HepG2 (cell line): ENCODE results near the gene MINDY2. TPM values are rescaled to one million over a fixed set of nuclear protein-coding genes. Genes with fewer than 3 reads are reported as not detected.
A peak's percentile ranks its signal among the peaks of the same experiment; 100 is the strongest.

Experiments used
- ATAC-seq: fragments of 200-7000 bp; cut with Tn5 transposase; 3 replicates; pipeline ENCODE4 v1.9.1; 2020; ENCODE audit warnings: mild to moderate bottlenecking, moderate library complexity
- BruUV-seq: library from RNA; stranded (reverse); fragments of 400-500 nt; replicated peaks from 2 replicates; lab custom pipeline; 2021; lab: Mats Ljungman, UMichigan
- CTCF ChIA-PET: fragments of 300-600 bp; formaldehyde crosslinking; extraction: SDS; loops from one replicate; lab custom pipeline; 2021; ENCODE audit warnings: low total read pairs, inconsistent platforms, low intra/inter-chr PET ratio; lab: Yijun Ruan, JAX
- POLR2A ChIA-PET: fragments of 350-600 bp; sonication (Branson Sonifier 250); formaldehyde crosslinking; loops from one replicate; lab custom pipeline; 2020; ENCODE audit warnings: antibody characterized with exemption, inconsistent platforms; lab: Yijun Ruan, JAX
- DNase-seq: peaks from one replicate; pipeline ENCODE4 v3.0.0-alpha.2; 2015; ENCODE audit warnings: low spot score
- FAIRE-seq: peaks from 3 replicates; lab custom pipeline; 2011; peaks lifted over from hg19 to GRCh38; lab: Jason Lieb, UNC
- H2AFZ ChIP-seq: one replicate; pipeline ENCODE4 v1.6.1; 2011; ENCODE audit warnings: low read length, inconsistent platforms
- H3K27ac ChIP-seq: fragments of 300-600 bp; 3 replicates; pipeline ENCODE4 v1.8.0; 2011; ENCODE audit warnings: mixed run types, mild to moderate bottlenecking, mixed read lengths, low read length, inconsistent platforms; ENCODE audit not compliant: insufficient read depth; ENCODE audit errors: extremely low read length
- H3K27me3 ChIP-seq, 2 experiments: fragments of 200-600 bp in 1 of 2; 2 replicates in 1 of 2; 3 replicates in 1 of 2; pipeline versions ENCODE4 v1.6.0 to v1.8.0; 2011; ENCODE audit warnings: low read length in 2 of 2, mild to moderate bottlenecking in 2 of 2, moderate library complexity in 2 of 2, inconsistent platforms in 1 of 2; ENCODE audit not compliant: insufficient read depth in 2 of 2, control insufficient read depth in 1 of 2
- H3K36me3 ChIP-seq, 2 experiments: fragments of 200-600 bp in 1 of 2; replicated peaks in 1 of 2; 2 replicates in 1 of 2; 3 replicates in 1 of 2; pipeline versions ENCODE4 v1.5.1 to v1.8.0; 2011; ENCODE audit warnings: low read length in 2 of 2, inconsistent platforms in 1 of 2; ENCODE audit not compliant: insufficient read depth in 2 of 2, control insufficient read depth in 1 of 2
- H3K4me1 ChIP-seq: 2 replicates; pipeline ENCODE4 v1.5.1; 2012; ENCODE audit warnings: low read length, inconsistent platforms; ENCODE audit not compliant: insufficient read depth
- H3K4me2 ChIP-seq: 2 replicates; pipeline ENCODE4 v1.6.0; 2011; ENCODE audit warnings: low read depth, low read length, inconsistent platforms
- H3K4me3 ChIP-seq, 3 experiments: fragments of 200-600 bp in 1 of 3; sonication (generic), shearing (Covaris generic) in 1 of 3; replicated peaks in 1 of 3; 2 replicates each; pipeline ENCODE4 v1.5.1; 2011 to 2016; ENCODE audit warnings: low read length in 3 of 3, inconsistent platforms in 2 of 3, low read depth in 2 of 3, mild to moderate bottlenecking in 2 of 3, control low read depth in 1 of 3, mixed read lengths in 1 of 3; ENCODE audit not compliant: insufficient read depth in 1 of 3
- H3K79me2 ChIP-seq: one replicate; pipeline ENCODE4 v1.6.1; 2011; ENCODE audit warnings: low read length, inconsistent platforms; ENCODE audit not compliant: insufficient read depth
- H3K9ac ChIP-seq: 2 replicates; pipeline ENCODE4 v1.6.0; 2011; ENCODE audit warnings: mild to moderate bottlenecking, low read depth, low read length, inconsistent platforms; ENCODE audit not compliant: insufficient read depth
- H3K9me3 ChIP-seq: 2 replicates; pipeline ENCODE4 v1.5.1; 2012; ENCODE audit warnings: mild to moderate bottlenecking, low read length
- H4K20me1 ChIP-seq: 2 replicates; pipeline ENCODE4 v1.6.0; 2011; ENCODE audit warnings: inconsistent platforms, mild to moderate bottlenecking, low read length, moderate library complexity; ENCODE audit not compliant: insufficient read depth
- ADNP ChIP-seq: sonication (generic); formaldehyde crosslinking; IDR thresholded peaks from 2 replicates; pipeline ENCODE4 v1.4.0; 2020; ENCODE audit warnings: missing genetic modification reagents
- EED ChIP-seq: sonication (generic); formaldehyde crosslinking; IDR thresholded peaks from 2 replicates; pipeline ENCODE4 v1.5.0; 2020; ENCODE audit warnings: mild to moderate bottlenecking, missing genetic modification reagents
- FOXO1 ChIP-seq: sonication (generic); formaldehyde crosslinking; IDR thresholded peaks from 2 replicates; pipeline ENCODE4 v1.4.0; 2020; ENCODE audit warnings: missing genetic modification reagents
- HDAC1 ChIP-seq: sonication (generic); formaldehyde crosslinking; IDR thresholded peaks from 2 replicates; pipeline ENCODE4 v1.5.1; 2020; ENCODE audit warnings: mild to moderate bottlenecking, missing genetic modification reagents
- SMC3 ChIP-seq: IDR thresholded peaks from 2 replicates; pipeline ENCODE4 v1.6.1; 2011; ENCODE audit warnings: low read length, improper control_type of control experiment
- STAG1 ChIP-seq: sonication (generic); formaldehyde crosslinking; IDR thresholded peaks from 2 replicates; pipeline ENCODE4 v1.4.0; 2020; ENCODE audit warnings: missing genetic modification reagents
- TEAD3 ChIP-seq: optimal IDR thresholded peaks from 2 replicates; pipeline ENCODE3; 2016; ENCODE audit warnings: borderline replicate concordance
- WGBS: methylation state at CpG from one replicate; pipeline ENCODE4 v1.1.6; 2017; ENCODE audit warnings: low lambda C conversion rate; 5-methylcytosine and 5-hydroxymethylcytosine counted together
- in situ Hi-C: cut with HindIII; loops from 2 replicates; pipeline ENCODE4 v1.10.0; 2017; ENCODE audit warnings: low pct_unique_long_range_greater_than_20kb; ENCODE audit not compliant: extremely low pct_ligation_motif_present
- intact Hi-C: fragments of 100-400 bp; cut with micrococcal nuclease; formaldehyde crosslinking; loops from one replicate; pipeline ENCODE4 v1.10.0; 2022; ENCODE audit not compliant: unreplicated experiment
- polyA plus RNA-seq, 8 experiments: library from polyadenylated mRNA; depleted of rRNA in 3 of 8; stranded (reverse) in 7 of 8; unstranded in 1 of 8; fragments of >200 nt; fragmentation: Illumina TruSeq in 4 of 8; extraction: Trizol in 4 of 8; gene quantifications; 2 replicates each; pipeline versions ENCODE4 v1.2.1 to v1.2.3, GENCODE V29; 2011 to 2016; ENCODE audit warnings: low read depth in 4 of 8, missing spikeins in 1 of 8, mixed read lengths in 1 of 8; ENCODE audit not compliant: insufficient read depth in 1 of 8
- total RNA-seq, 5 experiments: library from RNA; depleted of rRNA; stranded (reverse); fragments of >200 nt; fragmentation: Illumina TruSeq; extraction: Trizol; gene quantifications; 2 replicates each; pipeline ENCODE4 v1.2.3, GENCODE V29; 2016; ENCODE audit warnings: low read depth in 1 of 5
- TF ChIP-seq, protein P1 (sequence below): sonication (generic); formaldehyde crosslinking; IDR thresholded peaks from 2 replicates; pipeline ENCODE4 v1.8.1; 2023; ENCODE audit warnings: missing genetic modification reagents, mild to moderate bottlenecking, borderline replicate concordance
- TF ChIP-seq, protein P2 (sequence below): sonication (generic); formaldehyde crosslinking; IDR thresholded peaks from 2 replicates; pipeline ENCODE4 v1.5.0; 2020; ENCODE audit warnings: mild to moderate bottlenecking, missing genetic modification reagents
- TF ChIP-seq, protein P3 (sequence below): sonication (generic); formaldehyde crosslinking; IDR thresholded peaks from 2 replicates; pipeline ENCODE4 v1.5.0; 2020; ENCODE audit warnings: mild to moderate bottlenecking, missing genetic modification reagents, moderate library complexity
- TF ChIP-seq, protein P4 (sequence below): sonication (generic); formaldehyde crosslinking; IDR thresholded peaks from 2 replicates; pipeline ENCODE4 v1.5.1; 2020; ENCODE audit warnings: mild to moderate bottlenecking, missing genetic modification reagents, moderate library complexity

MINDY2 gene
- total and polyA plus RNA-seq, 2 of the 13 experiments (the other 11 are each of a cell fraction or from before 2014, with no cell fraction given), result 7.2 to 12.6 TPM

DNA sequence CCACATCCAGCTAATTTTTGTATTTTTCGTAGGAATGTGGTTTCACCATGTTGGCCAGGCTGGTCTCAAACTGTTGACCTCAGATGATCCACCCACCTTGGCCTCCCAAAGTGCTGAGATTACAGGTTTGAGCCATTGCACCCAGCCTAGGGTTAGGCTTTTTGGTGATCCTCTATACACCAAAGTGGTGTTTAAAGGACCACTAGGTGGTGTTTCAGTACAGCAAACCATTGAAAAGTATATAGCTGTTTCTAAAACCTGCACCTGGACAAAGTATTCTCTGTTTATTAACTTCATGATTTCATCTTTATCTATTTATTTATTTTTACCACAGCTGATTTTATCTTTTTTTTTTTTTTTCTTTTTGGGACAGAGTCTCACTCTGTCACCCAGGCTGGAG is 68.4 kb downstream of the MINDY2 start:
- no peaks in the 10 kb centered on the region for H3K4me1 ChIP-seq
- ATAC-seq (peak; percentile 89), DNase-seq (peak; percentile 24), FAIRE-seq (peak; percentile 54)
- H3K79me2 ChIP-seq, result no peaks in the 10 kb centered on the region
- intact Hi-C loops (no loop called here), in situ Hi-C loops (no loop called here)
- no peak overlapping the region for H3K4me2 ChIP-seq
- CTCF ChIA-PET, result no interaction called here
- no peaks in the 10 kb centered on the region for H3K9me3 ChIP-seq
- H4K20me1 ChIP-seq, result 0 out of 2 replicates have a peak, but pooled peaks cover 2% of the 10 kb centered on the region
- WGBS, result 57% methylated on average over 1 of the region's 1 CpG
- no peak overlapping the region for H3K9ac ChIP-seq
- no peaks in the 10 kb centered on the region for H3K27me3 ChIP-seq
- H3K36me3 ChIP-seq, result no peaks in the 10 kb centered on the region
- BruUV-seq, result no TSS peak
- TF ChIP-seq FOXO1 (CRISPR knock-in tag) (no peak), HDAC1 (CRISPR knock-in tag) (no peak), TEAD3 (CRISPR knock-in tag) (no peak), ADNP (CRISPR knock-in tag) (no peak), STAG1 (peak; percentile 63), SMC3 (0 out of 2 replicates have a peak, but pooled peaks have one; percentile 2), EED (CRISPR knock-in tag) (no peak)
- TF ChIP-seq, protein P1, sequence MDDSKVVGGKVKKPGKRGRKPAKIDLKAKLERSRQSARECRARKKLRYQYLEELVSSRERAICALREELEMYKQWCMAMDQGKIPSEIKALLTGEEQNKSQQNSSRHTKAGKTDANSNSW (CRISPR knock-in tag), result no peak
- TF ChIP-seq, protein P2, sequence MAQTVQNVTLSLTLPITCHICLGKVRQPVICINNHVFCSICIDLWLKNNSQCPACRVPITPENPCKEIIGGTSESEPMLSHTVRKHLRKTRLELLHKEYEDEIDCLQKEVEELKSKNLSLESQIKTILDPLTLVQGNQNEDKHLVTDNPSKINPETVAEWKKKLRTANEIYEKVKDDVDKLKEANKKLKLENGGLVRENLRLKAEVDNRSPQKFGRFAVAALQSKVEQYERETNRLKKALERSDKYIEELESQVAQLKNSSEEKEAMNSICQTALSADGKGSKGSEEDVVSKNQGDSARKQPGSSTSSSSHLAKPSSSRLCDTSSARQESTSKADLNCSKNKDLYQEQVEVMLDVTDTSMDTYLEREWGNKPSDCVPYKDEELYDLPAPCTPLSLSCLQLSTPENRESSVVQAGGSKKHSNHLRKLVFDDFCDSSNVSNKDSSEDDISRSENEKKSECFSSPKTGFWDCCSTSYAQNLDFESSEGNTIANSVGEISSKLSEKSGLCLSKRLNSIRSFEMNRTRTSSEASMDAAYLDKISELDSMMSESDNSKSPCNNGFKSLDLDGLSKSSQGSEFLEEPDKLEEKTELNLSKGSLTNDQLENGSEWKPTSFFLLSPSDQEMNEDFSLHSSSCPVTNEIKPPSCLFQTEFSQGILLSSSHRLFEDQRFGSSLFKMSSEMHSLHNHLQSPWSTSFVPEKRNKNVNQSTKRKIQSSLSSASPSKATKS (CRISPR knock-in tag), result no peak
- TF ChIP-seq, protein P3, sequence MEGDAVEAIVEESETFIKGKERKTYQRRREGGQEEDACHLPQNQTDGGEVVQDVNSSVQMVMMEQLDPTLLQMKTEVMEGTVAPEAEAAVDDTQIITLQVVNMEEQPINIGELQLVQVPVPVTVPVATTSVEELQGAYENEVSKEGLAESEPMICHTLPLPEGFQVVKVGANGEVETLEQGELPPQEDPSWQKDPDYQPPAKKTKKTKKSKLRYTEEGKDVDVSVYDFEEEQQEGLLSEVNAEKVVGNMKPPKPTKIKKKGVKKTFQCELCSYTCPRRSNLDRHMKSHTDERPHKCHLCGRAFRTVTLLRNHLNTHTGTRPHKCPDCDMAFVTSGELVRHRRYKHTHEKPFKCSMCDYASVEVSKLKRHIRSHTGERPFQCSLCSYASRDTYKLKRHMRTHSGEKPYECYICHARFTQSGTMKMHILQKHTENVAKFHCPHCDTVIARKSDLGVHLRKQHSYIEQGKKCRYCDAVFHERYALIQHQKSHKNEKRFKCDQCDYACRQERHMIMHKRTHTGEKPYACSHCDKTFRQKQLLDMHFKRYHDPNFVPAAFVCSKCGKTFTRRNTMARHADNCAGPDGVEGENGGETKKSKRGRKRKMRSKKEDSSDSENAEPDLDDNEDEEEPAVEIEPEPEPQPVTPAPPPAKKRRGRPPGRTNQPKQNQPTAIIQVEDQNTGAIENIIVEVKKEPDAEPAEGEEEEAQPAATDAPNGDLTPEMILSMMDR (CRISPR knock-in tag), result peak; percentile 61
- TF ChIP-seq, protein P4, sequence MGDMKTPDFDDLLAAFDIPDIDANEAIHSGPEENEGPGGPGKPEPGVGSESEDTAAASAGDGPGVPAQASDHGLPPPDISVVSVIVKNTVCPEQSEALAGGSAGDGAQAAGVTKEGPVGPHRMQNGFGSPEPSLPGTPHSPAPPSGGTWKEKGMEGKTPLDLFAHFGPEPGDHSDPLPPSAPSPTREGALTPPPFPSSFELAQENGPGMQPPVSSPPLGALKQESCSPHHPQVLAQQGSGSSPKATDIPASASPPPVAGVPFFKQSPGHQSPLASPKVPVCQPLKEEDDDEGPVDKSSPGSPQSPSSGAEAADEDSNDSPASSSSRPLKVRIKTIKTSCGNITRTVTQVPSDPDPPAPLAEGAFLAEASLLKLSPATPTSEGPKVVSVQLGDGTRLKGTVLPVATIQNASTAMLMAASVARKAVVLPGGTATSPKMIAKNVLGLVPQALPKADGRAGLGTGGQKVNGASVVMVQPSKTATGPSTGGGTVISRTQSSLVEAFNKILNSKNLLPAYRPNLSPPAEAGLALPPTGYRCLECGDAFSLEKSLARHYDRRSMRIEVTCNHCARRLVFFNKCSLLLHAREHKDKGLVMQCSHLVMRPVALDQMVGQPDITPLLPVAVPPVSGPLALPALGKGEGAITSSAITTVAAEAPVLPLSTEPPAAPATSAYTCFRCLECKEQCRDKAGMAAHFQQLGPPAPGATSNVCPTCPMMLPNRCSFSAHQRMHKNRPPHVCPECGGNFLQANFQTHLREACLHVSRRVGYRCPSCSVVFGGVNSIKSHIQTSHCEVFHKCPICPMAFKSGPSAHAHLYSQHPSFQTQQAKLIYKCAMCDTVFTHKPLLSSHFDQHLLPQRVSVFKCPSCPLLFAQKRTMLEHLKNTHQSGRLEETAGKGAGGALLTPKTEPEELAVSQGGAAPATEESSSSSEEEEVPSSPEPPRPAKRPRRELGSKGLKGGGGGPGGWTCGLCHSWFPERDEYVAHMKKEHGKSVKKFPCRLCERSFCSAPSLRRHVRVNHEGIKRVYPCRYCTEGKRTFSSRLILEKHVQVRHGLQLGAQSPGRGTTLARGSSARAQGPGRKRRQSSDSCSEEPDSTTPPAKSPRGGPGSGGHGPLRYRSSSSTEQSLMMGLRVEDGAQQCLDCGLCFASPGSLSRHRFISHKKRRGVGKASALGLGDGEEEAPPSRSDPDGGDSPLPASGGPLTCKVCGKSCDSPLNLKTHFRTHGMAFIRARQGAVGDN (CRISPR knock-in tag), result no peak
- no peak overlapping the region for H3K27ac ChIP-seq
- POLR2A ChIA-PET, result no interaction called here
- no peak overlapping the region for H3K4me3 ChIP-seq
- no peak overlapping the region for H2AFZ ChIP-seq
